K562 (cell line): ENCODE data around the gene TRAPPC2L. TPM values are rescaled to one million over a fixed set of nuclear protein-coding genes. Genes with fewer than 3 reads are reported as not detected.

Experiments
- ATAC-seq: fragments of 200-7000 bp; cut with Tn5 transposase; 3 replicates; pipeline ENCODE4 v1.9.1; 2020; ENCODE audit warnings: moderate library complexity
- BruUV-seq: library from RNA; stranded (reverse); fragments of 400-500 nt; replicated peaks from 2 replicates; lab custom pipeline; 2021; lab: Mats Ljungman, UMichigan
- CTCF ChIA-PET: fragments of 300-600 bp; formaldehyde crosslinking; extraction: SDS; loops from one replicate; lab custom pipeline; 2021; ENCODE audit warnings: low intra/inter-chr PET ratio; lab: Yijun Ruan, JAX
- POLR2A ChIA-PET: fragments of 300-600, 350-650 bp; sonication (Branson Sonifier 250); formaldehyde crosslinking; extraction: SDS; loops from one replicate; lab custom pipeline; 2021; ENCODE audit warnings: antibody characterized with exemption, inconsistent platforms; lab: Yijun Ruan, JAX
- DNase-seq, 4 experiments: peaks; one replicate each; pipeline versions ENCODE4 v3.0.0 to v3.0.0-alpha.2; 2011 to 2018; ENCODE audit warnings: low spot score in 3 of 4, mixed read lengths in 3 of 4; ENCODE audit errors: extremely low read depth in 1 of 4
- FAIRE-seq: peaks from 2 replicates; lab custom pipeline; 2011; peaks lifted over from hg19 to GRCh38; lab: Jason Lieb, UNC
- H2AFZ ChIP-seq: 2 replicates; pipeline ENCODE4 v1.6.0; 2011; ENCODE audit warnings: low read depth, low read length, control low read depth, inconsistent platforms
- H3K27ac ChIP-seq: fragments of 200-600 bp; 3 replicates; pipeline ENCODE4 v1.8.0; 2011; ENCODE audit warnings: low read depth, mild to moderate bottlenecking, control low read depth, inconsistent platforms, low read length, moderate library complexity, mixed read lengths; ENCODE audit errors: extremely low read depth
- H3K27me3 ChIP-seq, 2 experiments: fragments of 300-600 bp in 1 of 2; 2 replicates in 1 of 2; 3 replicates in 1 of 2; pipeline versions ENCODE4 v1.6.0 to v1.8.0; 2011; ENCODE audit warnings: inconsistent platforms in 2 of 2, low read length in 2 of 2, mild to moderate bottlenecking in 1 of 2, mixed read lengths in 1 of 2, moderate library complexity in 1 of 2; ENCODE audit not compliant: control insufficient read depth in 2 of 2, insufficient read depth in 2 of 2
- H3K36me3 ChIP-seq: fragments of 300-600 bp; 3 replicates; pipeline ENCODE4 v1.8.0; 2011; ENCODE audit warnings: mild to moderate bottlenecking, low read length, inconsistent platforms; ENCODE audit not compliant: control insufficient read depth, insufficient read depth
- H3K4me1 ChIP-seq, 2 experiments: fragments of 200-600 bp in 1 of 2; replicated peaks in 1 of 2; 2 replicates in 1 of 2; 3 replicates in 1 of 2; pipeline versions ENCODE4 v1.5.1 to v1.8.0; 2011; ENCODE audit warnings: inconsistent platforms in 2 of 2, low read length in 2 of 2, mild to moderate bottlenecking in 1 of 2, mixed read lengths in 1 of 2, moderate library complexity in 1 of 2; ENCODE audit not compliant: control insufficient read depth in 2 of 2, insufficient read depth in 2 of 2
- H3K4me2 ChIP-seq: 2 replicates; pipeline ENCODE4 v1.6.1; 2011; ENCODE audit warnings: low read length, control low read depth, inconsistent platforms, mixed read lengths; ENCODE audit not compliant: insufficient read depth
- H3K4me3 ChIP-seq: fragments of 200-600 bp; sonication (generic), shearing (Covaris generic); 2 replicates; pipeline ENCODE4 v1.5.1; 2016; ENCODE audit warnings: control low read depth, inconsistent platforms
- H3K79me2 ChIP-seq: fragments of 200-600 bp; 3 replicates; pipeline ENCODE4 v1.8.0; 2011; ENCODE audit warnings: low read length, inconsistent platforms; ENCODE audit not compliant: control insufficient read depth, insufficient read depth
- H3K9ac ChIP-seq, 2 experiments: 2 replicates each; pipeline versions ENCODE4 v1.6.0 to v1.6.1; 2011; ENCODE audit warnings: low read depth in 2 of 2, low read length in 2 of 2, control low read depth in 1 of 2, inconsistent platforms in 1 of 2, mild to moderate bottlenecking in 1 of 2, mixed read lengths in 1 of 2; ENCODE audit not compliant: insufficient read depth in 1 of 2
- H3K9me1 ChIP-seq: one replicate; pipeline ENCODE4 v1.6.0; 2011; ENCODE audit warnings: inconsistent platforms, mild to moderate bottlenecking, low read length, moderate library complexity; ENCODE audit not compliant: control insufficient read depth, insufficient read depth
- H3K9me3 ChIP-seq: replicated peaks from 2 replicates; pipeline ENCODE4 v1.5.1; 2011; ENCODE audit warnings: low read depth, low read length, inconsistent platforms; ENCODE audit not compliant: control insufficient read depth, insufficient read depth
- H4K20me1 ChIP-seq: replicated peaks from 2 replicates; pipeline ENCODE4 v1.6.1; 2011; ENCODE audit warnings: low read length, inconsistent platforms, mixed read lengths; ENCODE audit not compliant: control insufficient read depth, insufficient read depth
- HNRNPL ChIP-seq: fragments of 200-400 bp; formaldehyde crosslinking; IDR thresholded peaks from 2 replicates; pipeline ENCODE4 v1.6.1; 2017; ENCODE audit warnings: low read depth, mild to moderate bottlenecking, low read length
- MIER1 ChIP-seq: fragments of 450-650 bp; IDR thresholded peaks from 2 replicates; pipeline ENCODE4 v1.6.1; 2016; ENCODE audit warnings: antibody characterized with exemption, mild to moderate bottlenecking, low read depth
- MTA3 ChIP-seq: fragments of 450-650 bp; formaldehyde crosslinking; IDR thresholded peaks from 2 replicates; pipeline ENCODE4 v1.6.1; 2017; ENCODE audit warnings: mild to moderate bottlenecking, borderline replicate concordance
- NR2F6 ChIP-seq: fragments of 450-650 bp; formaldehyde crosslinking; IDR thresholded peaks from 2 replicates; pipeline ENCODE4 v1.4.0; 2020; ENCODE audit warnings: mild to moderate bottlenecking
- POLR2G ChIP-seq: fragments of 200-400 bp; formaldehyde crosslinking; IDR thresholded peaks from 2 replicates; pipeline ENCODE4 v1.6.1; 2017; ENCODE audit warnings: low read depth, mild to moderate bottlenecking, antibody characterized with exemption, low read length, moderate library complexity
- RBFOX2 ChIP-seq: fragments of 200-400 bp; formaldehyde crosslinking; IDR thresholded peaks from 2 replicates; pipeline ENCODE4 v1.6.1; 2017; ENCODE audit warnings: low read depth, mild to moderate bottlenecking, low read length, moderate library complexity
- SIN3A ChIP-seq, 2 experiments: fragments of 150-350 bp in 1 of 2; IDR thresholded peaks; 2 replicates each; pipeline ENCODE4 v1.6.1; 2011 to 2016; ENCODE audit warnings: borderline replicate concordance in 2 of 2, low read depth in 2 of 2, low read length in 2 of 2, mild to moderate bottlenecking in 2 of 2, moderate library complexity in 2 of 2; ENCODE audit not compliant: control insufficient read depth in 1 of 2
- SNIP1 ChIP-seq: fragments of 450-650 bp; IDR thresholded peaks from 2 replicates; pipeline ENCODE4 v1.7.1; 2017; ENCODE audit warnings: low read depth, mild to moderate bottlenecking
- XRCC5 ChIP-seq: fragments of 200-400 bp; formaldehyde crosslinking; IDR thresholded peaks from 2 replicates; pipeline ENCODE4 v1.6.1; 2017; ENCODE audit warnings: low read depth, mild to moderate bottlenecking, low read length
- ZKSCAN8 ChIP-seq: fragments of 200-800 bp; sonication (Bioruptor generic); IDR thresholded peaks from 2 replicates; pipeline ENCODE4 v1.6.1; 2016; ENCODE audit warnings: missing genetic modification characterization, missing compliant biosample characterization
- WGBS: fragments of 100-300 bp; shearing (Covaris generic); methylation state at CpG from one replicate; pipeline ENCODE4 v1.1.6; 2016; ENCODE audit warnings: low coverage, mixed read lengths; ENCODE audit not compliant: insufficient coverage; ENCODE audit errors: missing lambda C conversion rate; 5-methylcytosine and 5-hydroxymethylcytosine counted together
- in situ Hi-C: fragments of 300-500 bp; cut with MboI; formaldehyde crosslinking; loops from 4 replicates; pipeline ENCODE4 v1.15.0; 2018; ENCODE audit warnings: inconsistent platforms, mixed read lengths
- intact Hi-C: fragments of 100-400 bp; cut with micrococcal nuclease; formaldehyde crosslinking; loops from 2 replicates; pipeline ENCODE4 v1.14.2; 2022
- polyA plus RNA-seq, 8 experiments: library from polyadenylated mRNA; depleted of rRNA in 4 of 8; stranded (reverse) in 5 of 8; unstranded in 3 of 8; fragments of >200 nt; fragmentation: Nextera tagmentation in 2 of 8; fragmentation: Illumina TruSeq in 1 of 8; extraction: Ambion mirVana in 2 of 8; extraction: Trizol in 1 of 8; gene quantifications; 2 replicates each; pipeline versions ENCODE4 v1.2.1 to v1.2.3, GENCODE V29; 2011 to 2014; ENCODE audit warnings: inconsistent platforms in 1 of 8, missing spikeins in 1 of 8
- total RNA-seq, 7 experiments: library from RNA; depleted of rRNA in 6 of 7; stranded (reverse); fragments of >200 nt in 6 of 7; fragmentation: Illumina TruSeq in 2 of 7; extraction: Trizol in 2 of 7; gene quantifications; 2 replicates each; pipeline versions ENCODE4 v1.2.1 to v1.2.3, GENCODE V29; 2011 to 2021; ENCODE audit warnings: low replicate concordance in 1 of 7
- TF ChIP-seq, protein P1 (sequence below): fragments of 450-650 bp; formaldehyde crosslinking; IDR thresholded peaks from 2 replicates; pipeline ENCODE4 v1.4.0; 2020; ENCODE audit warnings: mild to moderate bottlenecking, moderate library complexity
- TF ChIP-seq, protein P2 (sequence below): sonication (generic); formaldehyde crosslinking; IDR thresholded peaks from 2 replicates; pipeline ENCODE4 v1.5.0; 2020; ENCODE audit warnings: missing genetic modification reagents
- TF ChIP-seq, protein P3 (sequence below): sonication (generic); formaldehyde crosslinking; IDR thresholded peaks from 2 replicates; pipeline ENCODE4 v1.8.1; 2023; ENCODE audit warnings: mild to moderate bottlenecking, missing genetic modification reagents
- TF ChIP-seq, protein P4 (sequence below): fragments of 250-450 bp; sonication (Bioruptor Pico); IDR thresholded peaks from 2 replicates; pipeline ENCODE4 v1.9.0; 2021; ENCODE audit warnings: mild to moderate bottlenecking, inconsistent platforms

TRAPPC2L gene
- total and polyA plus RNA-seq, 9 of the 15 experiments (the other 6 are each of a cell fraction or from before 2014, with no cell fraction given): 60.4 to 398 (median 97.5) TPM

DNA sequence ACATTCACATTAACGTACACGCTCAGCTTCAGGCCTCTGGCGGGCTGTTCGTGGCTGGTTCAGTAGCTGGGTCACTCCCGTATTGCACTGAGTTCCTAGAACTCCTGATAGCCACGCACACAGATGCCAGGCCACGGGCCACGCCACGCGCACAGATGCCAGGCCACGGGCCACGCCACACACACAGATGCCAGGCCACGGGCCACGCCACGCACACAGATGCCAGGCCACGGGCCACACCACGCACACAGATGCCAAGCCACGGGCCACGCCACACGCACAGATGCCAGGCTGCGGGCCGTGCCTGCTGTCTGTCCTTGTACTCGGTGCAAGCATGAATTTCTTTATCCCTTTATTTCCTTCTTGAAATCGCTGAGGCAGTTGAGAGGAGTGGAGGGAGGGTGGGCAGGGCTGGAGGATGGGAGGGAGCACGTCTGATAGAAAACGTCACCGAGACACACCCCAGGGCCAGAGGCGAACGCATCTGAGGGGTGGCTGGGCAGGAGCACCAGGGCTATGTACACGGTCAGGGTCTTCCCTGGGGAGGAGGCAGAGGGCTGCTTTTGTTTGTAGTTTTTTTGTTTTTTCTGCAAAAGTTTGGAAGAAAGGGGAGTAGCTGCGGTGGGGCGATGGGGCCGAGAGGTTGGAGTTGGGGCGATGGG lies 18.1 kb downstream of the TRAPPC2L start:
- in situ Hi-C loops: no loop called here
- WGBS: 96% methylated on average over 27 of the region's 34 CpGs
- CTCF ChIA-PET: no interaction called here
- Histone ChIP-seq H3K27ac (no peak overlapping the region), H3K27me3 (no peaks in the 10 kb centered on the region), H3K9me1 (peaks cover 9% of the 10 kb centered on the region), H3K4me3 (no peak overlapping the region), H3K79me2 (no peaks in the 10 kb centered on the region), H3K36me3 (peaks cover 62% of the 10 kb centered on the region; the same call in 2 of the 3 replicates), H3K4me1 (peaks cover 14 to 65% of the 10 kb centered on the region in 2 experiments; a peak in 4 of 5 replicates), H3K4me2 (no peak overlapping the region), H4K20me1 (peaks cover 12% of the 10 kb centered on the region; the same call in 1 of the 2 replicates), H3K9me3 (no peaks in the 10 kb centered on the region), H3K9ac (no peak overlapping the region), H2AFZ (no peak overlapping the region)
- intact Hi-C loops: no loop called here
- FAIRE-seq (no peak), DNase-seq (no peak), ATAC-seq (no peak)
- POLR2A ChIA-PET: interaction anchor here (0.7 to 1.0 kb wide), 2 partner anchors 48 to 84 kb away, joined by 3 to 4 read pairs; no protein-coding TSS in a partner anchor
- no TSS peak for BruUV-seq
- peak; percentile 78 for TF ChIP-seq POLR2G
- TF ChIP-seq XRCC5: 0 out of 2 replicates have a peak, but pooled peaks have one; percentile 47
- peak; percentile 60 for TF ChIP-seq RBFOX2
- TF ChIP-seq HNRNPL: peak; percentile 100
- no peak for TF ChIP-seq ZKSCAN8 (CRISPR knock-in tag)
- no peak for TF ChIP-seq SIN3A (IDR thresholded peaks at IDR 0.05; ENCODE audit: borderline replicate concordance in 2 of 2, control insufficient read depth in 1 of 2, low read depth in 2 of 2, low read length in 2 of 2)
- TF ChIP-seq, protein P1, sequence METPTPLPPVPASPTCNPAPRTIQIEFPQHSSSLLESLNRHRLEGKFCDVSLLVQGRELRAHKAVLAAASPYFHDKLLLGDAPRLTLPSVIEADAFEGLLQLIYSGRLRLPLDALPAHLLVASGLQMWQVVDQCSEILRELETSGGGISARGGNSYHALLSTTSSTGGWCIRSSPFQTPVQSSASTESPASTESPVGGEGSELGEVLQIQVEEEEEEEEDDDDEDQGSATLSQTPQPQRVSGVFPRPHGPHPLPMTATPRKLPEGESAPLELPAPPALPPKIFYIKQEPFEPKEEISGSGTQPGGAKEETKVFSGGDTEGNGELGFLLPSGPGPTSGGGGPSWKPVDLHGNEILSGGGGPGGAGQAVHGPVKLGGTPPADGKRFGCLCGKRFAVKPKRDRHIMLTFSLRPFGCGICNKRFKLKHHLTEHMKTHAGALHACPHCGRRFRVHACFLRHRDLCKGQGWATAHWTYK (CRISPR knock-in tag): peak; percentile 100
- TF ChIP-seq MTA3: peak; percentile 17
- TF ChIP-seq, protein P2, sequence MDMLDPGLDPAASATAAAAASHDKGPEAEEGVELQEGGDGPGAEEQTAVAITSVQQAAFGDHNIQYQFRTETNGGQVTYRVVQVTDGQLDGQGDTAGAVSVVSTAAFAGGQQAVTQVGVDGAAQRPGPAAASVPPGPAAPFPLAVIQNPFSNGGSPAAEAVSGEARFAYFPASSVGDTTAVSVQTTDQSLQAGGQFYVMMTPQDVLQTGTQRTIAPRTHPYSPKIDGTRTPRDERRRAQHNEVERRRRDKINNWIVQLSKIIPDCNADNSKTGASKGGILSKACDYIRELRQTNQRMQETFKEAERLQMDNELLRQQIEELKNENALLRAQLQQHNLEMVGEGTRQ (CRISPR knock-in tag): no peak
- TF ChIP-seq NR2F6 (CRISPR knock-in tag): no peak
- TF ChIP-seq, protein P3, sequence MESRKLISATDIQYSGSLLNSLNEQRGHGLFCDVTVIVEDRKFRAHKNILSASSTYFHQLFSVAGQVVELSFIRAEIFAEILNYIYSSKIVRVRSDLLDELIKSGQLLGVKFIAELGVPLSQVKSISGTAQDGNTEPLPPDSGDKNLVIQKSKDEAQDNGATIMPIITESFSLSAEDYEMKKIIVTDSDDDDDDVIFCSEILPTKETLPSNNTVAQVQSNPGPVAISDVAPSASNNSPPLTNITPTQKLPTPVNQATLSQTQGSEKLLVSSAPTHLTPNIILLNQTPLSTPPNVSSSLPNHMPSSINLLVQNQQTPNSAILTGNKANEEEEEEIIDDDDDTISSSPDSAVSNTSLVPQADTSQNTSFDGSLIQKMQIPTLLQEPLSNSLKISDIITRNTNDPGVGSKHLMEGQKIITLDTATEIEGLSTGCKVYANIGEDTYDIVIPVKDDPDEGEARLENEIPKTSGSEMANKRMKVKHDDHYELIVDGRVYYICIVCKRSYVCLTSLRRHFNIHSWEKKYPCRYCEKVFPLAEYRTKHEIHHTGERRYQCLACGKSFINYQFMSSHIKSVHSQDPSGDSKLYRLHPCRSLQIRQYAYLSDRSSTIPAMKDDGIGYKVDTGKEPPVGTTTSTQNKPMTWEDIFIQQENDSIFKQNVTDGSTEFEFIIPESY (CRISPR knock-in tag): peak; percentile 95
- no peak for TF ChIP-seq SNIP1
- TF ChIP-seq, protein P4, sequence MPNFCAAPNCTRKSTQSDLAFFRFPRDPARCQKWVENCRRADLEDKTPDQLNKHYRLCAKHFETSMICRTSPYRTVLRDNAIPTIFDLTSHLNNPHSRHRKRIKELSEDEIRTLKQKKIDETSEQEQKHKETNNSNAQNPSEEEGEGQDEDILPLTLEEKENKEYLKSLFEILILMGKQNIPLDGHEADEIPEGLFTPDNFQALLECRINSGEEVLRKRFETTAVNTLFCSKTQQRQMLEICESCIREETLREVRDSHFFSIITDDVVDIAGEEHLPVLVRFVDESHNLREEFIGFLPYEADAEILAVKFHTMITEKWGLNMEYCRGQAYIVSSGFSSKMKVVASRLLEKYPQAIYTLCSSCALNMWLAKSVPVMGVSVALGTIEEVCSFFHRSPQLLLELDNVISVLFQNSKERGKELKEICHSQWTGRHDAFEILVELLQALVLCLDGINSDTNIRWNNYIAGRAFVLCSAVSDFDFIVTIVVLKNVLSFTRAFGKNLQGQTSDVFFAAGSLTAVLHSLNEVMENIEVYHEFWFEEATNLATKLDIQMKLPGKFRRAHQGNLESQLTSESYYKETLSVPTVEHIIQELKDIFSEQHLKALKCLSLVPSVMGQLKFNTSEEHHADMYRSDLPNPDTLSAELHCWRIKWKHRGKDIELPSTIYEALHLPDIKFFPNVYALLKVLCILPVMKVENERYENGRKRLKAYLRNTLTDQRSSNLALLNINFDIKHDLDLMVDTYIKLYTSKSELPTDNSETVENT (CRISPR knock-in tag): no peak
- TF ChIP-seq MIER1: no peak
